Right kidney (tissue), 9 donors: ENCODE results near the gene SMIM31.

ENCODE experiments used
- DNase-seq: peaks from one replicate; pipeline ENCODE4 v3.0.0-alpha.2; 2016
- long read RNA-seq, 8 donors: transcript quantifications; one replicate each; lab custom pipeline, GENCODE V29; 2026

SMIM31 gene
- long read RNA-seq, donor 1: 0 reads
- long read RNA-seq, donor 2: 0 reads
- long read RNA-seq, donor 3: 0 reads
- long read RNA-seq, donor 4, partial matches to known transcripts: 0 of 1 reads
- long read RNA-seq, donor 4, other reads (novel, unspliced or antisense): 0 of 1 reads
- long read RNA-seq, donor 5: 0 reads
- long read RNA-seq, donor 6: 0 reads
- long read RNA-seq, donor 7, partial matches to known transcripts: 0 of 1 reads
- long read RNA-seq, donor 7, other reads (novel, unspliced or antisense): 0 of 1 reads
- long read RNA-seq, donor 8: 0 reads

- DNase-seq: no peak
Observed at GRCh38 chr4:164753873-164754488, at the start of gene SMIM31. TSS of gene SMIM31 (plus strand) at chr4:164754131. CDS start at chr4:164770444, 16,313 bp downstream.

DNA sequence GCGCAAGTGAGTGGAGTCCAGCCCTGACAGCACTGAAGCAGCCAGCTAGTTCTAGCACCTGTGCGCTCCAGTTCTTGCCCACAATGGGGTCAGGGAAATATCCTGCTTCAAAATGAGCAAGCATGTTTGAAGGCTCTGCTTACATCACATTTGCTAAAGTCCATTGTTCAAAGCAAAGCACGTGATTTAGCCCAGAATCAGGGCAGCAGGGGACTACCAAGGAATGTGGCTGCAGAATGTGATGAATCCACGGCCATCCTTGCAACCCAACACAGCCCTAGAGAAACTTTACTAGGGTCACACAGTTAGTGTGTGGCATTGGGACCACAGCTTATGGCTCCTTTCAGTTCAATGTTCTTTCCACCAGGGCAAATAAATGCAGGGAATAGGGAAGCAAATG, 47.3 kb upstream of the SMIM31 start:
- no peak for DNase-seq

GRCh38 chr4:164716901-164717300, 37.0 kb upstream of the SMIM31 start:
- no peak for DNase-seq

- DNase-seq: no peak
Observed at GRCh38 chr4:164718827-164719226, 35.1 kb upstream of the SMIM31 start.

GRCh38 chr4:164725066-164725465, 28.9 kb upstream of the SMIM31 start:
- no peak for DNase-seq

- DNase-seq: no peak
Observed at GRCh38 chr4:164730705-164731393, 23.1 kb upstream of the SMIM31 start.

DNA sequence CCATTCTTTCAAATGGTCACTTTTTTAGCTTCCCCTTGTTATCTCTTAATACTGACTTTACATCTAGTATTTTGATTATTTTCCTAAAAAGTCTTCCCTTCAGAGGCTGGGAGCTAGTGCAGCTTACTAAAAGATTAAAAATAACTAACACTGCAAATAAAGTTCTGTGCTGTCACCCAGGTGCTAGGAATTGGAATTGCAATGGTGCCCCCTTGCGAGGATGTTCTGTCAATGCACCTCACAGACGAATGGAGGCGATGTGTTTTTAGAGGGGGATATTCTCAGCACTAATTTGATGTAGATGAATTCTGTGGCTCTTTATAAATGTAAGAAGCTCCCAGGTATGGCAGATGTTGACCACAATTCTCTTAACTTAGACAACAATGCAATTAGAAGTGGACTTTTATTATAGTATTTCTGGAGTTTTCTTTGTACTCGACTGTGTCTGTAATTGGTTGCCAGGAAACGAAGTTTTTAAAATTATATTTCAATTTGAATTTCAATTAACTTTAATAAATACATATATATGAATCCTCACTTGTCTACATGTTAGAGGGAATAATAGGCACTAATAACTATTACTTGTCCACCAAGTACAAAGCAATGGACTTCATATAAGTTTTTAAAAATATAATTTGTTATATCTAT, 22.0 kb upstream of the SMIM31 start:
- DNase-seq: peak; percentile 13

DNA sequence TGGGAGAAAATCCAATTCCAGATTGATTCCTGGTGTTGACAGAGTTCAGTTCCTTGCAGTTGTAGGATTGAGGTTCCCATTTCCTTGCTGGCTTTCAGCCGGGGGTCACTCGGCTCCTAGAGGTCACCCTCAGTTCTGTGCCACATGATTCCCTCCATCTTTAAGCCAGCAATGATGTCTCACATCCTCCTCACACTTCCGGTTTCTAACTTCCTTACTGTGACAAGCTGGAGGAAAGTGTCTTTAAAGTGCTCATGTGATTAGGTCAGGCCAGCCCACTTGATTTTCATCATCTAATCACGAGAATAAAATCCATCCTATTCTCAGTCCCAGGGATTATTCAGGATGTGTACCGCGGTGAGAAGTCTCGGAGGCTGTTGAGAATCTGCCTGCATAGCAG, 19.4 kb upstream of the SMIM31 start:
- no peak for DNase-seq

- DNase-seq: no peak
Observed at GRCh38 chr4:164748375-164748774, 5.6 kb upstream of the SMIM31 start.

GRCh38 chr4:164755432-164755831, 1.5 kb downstream of the SMIM31 start:
- no peak for DNase-seq

GRCh38 chr4:164756686-164757085, 2.8 kb downstream of the SMIM31 start:
- no peak for DNase-seq

DNA sequence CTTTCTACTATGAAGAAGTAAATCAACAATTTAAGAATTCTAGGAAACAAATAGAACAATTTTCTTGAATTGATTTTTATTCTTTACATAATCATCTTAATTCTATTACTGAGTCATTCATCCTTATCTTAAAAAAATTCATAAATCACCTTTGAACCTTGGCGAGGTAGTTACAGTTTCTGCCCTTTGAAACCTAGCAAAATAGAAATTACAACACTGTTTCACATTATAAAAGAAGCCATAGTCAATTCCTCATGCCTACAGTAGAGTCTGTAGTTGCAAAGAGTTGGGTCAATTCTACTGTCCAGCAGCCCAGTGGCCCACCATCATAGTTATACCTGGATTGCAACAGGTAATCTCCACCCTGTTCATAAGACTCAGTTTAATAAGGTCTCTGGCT, 7.3 kb downstream of the SMIM31 start:
- DNase-seq: no peak

GRCh38 chr4:164761746-164762275, 7.9 kb downstream of the SMIM31 start:
- DNase-seq: no peak

DNA sequence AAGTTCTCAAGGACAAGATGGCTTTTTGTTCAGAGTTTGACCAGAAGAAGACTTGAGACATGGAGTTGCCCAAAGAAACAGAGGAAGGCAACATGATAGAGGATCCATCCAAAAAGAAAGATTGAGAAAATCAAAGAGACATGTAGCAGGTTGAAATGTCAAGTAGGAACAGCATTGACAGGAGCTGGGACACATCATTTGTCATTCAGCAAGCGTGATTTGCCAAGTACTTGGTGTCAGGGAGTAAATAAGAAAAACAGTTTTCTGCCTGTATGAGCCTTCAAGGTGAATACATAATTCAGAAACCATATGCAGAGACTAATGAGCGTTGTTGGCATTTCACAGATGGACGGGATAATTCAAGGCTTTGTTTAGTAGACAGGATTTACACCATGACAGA, 11.2 kb downstream of the SMIM31 start:
- DNase-seq: no peak

GRCh38 chr4:164765833-164766232, 11.9 kb downstream of the SMIM31 start:
- DNase-seq: no peak

DNA sequence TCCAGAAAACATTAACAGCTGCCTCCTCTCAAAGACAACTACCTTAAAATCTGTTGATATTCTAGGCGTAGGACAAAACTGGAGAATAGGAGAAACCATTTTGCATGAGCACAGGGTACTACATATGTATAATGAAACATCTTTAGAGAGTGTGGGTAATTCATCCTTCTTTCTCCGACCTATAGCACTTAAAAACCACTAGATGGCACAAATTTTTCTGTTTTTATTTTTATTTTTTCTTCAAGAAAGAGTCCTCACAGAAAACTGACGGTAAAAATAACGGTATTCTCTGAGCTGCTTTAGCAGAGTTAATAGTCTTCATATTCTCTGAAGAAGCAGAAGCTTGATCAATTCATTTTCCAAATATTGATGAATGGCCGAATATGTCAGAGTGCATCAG, 14.6 kb downstream of the SMIM31 start:
- DNase-seq: no peak

- DNase-seq: no peak
Observed at GRCh38 chr4:164770010-164770724, 16.2 kb downstream of the SMIM31 start.

- DNase-seq: no peak
Observed at GRCh38 chr4:164771088-164771487, 17.2 kb downstream of the SMIM31 start.

- DNase-seq: no peak
Observed at GRCh38 chr4:164772076-164772475, 18.1 kb downstream of the SMIM31 start.

DNA sequence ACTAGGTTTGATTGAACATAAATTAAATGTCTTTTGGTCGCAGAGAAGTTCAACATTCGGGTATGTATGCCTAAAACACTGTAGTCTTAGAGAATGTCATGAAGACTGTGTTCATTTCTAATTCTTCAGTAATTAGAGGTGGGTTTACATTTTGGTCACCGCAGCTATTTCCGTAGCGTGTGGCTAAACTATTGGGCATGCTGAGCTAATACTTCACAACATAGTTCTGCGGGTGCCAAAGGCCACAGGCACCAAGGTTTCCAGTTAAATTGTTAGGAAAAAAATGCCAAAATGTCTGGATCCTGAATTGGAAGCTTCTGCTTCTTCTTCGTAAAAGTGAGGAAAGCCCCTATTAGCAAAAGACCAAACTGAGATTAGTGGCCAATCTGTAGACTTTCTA, 25.1 kb downstream of the SMIM31 start:
- no peak for DNase-seq

GRCh38 chr4:164779811-164780216, 25.9 kb downstream of the SMIM31 start:
- peak; percentile 39 for DNase-seq

GRCh38 chr4:164780839-164781238, 26.9 kb downstream of the SMIM31 start:
- DNase-seq: no peak
